Heart left ventricle (tissue), 13 donors: ENCODE data around the gene CELSR3.

Experiments
- POLR2A ChIP-seq, 2 donors: fragments of 450-650 bp; IDR thresholded peaks; one replicate each; pipeline ENCODE4 v1.6.1; 2017; ENCODE audit warnings: antibody characterized with exemption in 2 of 2, mild to moderate bottlenecking in 2 of 2, moderate library complexity in 2 of 2
- TF ChIP-seq, protein P1 (sequence below), 12 donors: fragments of 200-600 bp; sonication (generic) in 4 of 12; IDR thresholded peaks; one replicate each; pipeline versions ENCODE4 v1.5.0 to v1.8.0; 2018 to 2022; ENCODE audit warnings: antibody characterized with exemption in 12 of 12, mild to moderate bottlenecking in 5 of 12
- donor health status: ischemic (EF 13 %, LVEDD 7.1; RV severe dilation, severe dysfunction).
- donor health status: DM: no; HTN: yes; CAD: no.
- donor health status: DM: no; HTN: no; CAD: no.
- donor health status: ischemic (EF 25% LVEDD 6.9; RV normal size, moderate dysfunction).
- donor health status: ischemic (EF 25% LVEDD 5.7; RV mildly dilated, moderate dysfunction).
- donor health status: ischemic (EF 35%, LVEDD 5.7; RV mildly dilated, moderate dysfunction).
- donor health status: nonischemic (EF 11% LVEDD 7.7; RV severe dilation, severe dysfunction).
- donor health status: DM: yes; HTN: yes; CAD: no.
- donor health status: PGD.
- donor health status: ischemic (EF 29% LVEDD 5.4; RV normal size, mild dysfunction).
- donor health status: nonischemic (EF 23%, LVEDD 6.1; RV moderate dilation, normal function).

DNA sequence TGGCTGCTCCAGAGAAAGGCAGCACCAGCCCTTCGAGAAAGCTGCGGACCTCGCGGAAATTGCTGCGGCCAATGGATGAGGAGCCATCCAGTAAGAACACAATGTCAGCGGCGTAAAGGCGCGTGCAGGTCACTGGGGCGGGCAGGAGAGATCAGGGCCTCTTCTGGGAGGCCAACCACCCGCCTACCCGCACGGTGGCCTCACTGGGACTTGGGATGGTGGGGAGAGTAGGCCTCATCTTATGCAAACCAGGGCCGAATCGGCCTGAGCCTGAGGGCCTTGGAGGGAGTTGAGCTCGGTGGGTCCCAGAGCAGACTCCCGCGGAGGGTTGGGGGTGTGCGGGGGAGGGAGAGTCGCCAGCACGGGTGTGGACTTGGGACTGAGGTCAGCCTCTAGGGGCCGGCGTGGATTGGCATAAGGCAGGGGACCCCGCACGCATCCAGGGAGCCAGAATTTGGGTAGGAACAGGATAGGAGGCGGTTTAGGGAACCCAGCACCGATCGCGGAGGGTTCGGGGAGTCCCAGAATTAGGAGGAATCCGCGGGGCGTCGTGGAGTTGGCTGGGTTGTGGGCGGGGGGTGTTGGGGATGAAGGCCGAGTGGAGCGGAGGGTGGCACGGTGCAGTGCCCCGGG lies 68.2 kb downstream of the CELSR3 start:
- TF ChIP-seq, protein P1, sequence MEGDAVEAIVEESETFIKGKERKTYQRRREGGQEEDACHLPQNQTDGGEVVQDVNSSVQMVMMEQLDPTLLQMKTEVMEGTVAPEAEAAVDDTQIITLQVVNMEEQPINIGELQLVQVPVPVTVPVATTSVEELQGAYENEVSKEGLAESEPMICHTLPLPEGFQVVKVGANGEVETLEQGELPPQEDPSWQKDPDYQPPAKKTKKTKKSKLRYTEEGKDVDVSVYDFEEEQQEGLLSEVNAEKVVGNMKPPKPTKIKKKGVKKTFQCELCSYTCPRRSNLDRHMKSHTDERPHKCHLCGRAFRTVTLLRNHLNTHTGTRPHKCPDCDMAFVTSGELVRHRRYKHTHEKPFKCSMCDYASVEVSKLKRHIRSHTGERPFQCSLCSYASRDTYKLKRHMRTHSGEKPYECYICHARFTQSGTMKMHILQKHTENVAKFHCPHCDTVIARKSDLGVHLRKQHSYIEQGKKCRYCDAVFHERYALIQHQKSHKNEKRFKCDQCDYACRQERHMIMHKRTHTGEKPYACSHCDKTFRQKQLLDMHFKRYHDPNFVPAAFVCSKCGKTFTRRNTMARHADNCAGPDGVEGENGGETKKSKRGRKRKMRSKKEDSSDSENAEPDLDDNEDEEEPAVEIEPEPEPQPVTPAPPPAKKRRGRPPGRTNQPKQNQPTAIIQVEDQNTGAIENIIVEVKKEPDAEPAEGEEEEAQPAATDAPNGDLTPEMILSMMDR (IDR thresholded peaks at IDR 0.05), result no peak
- no peak for TF ChIP-seq POLR2A (IDR thresholded peaks at IDR 0.05)
